NB4 (cell line): Measurements from ENCODE around the gene TGFB2.

Source experiments
- MYC ChIP-seq: IDR thresholded peaks from 2 replicates; pipeline ENCODE4 v1.6.1; 2011; ENCODE audit warnings: low read depth, low read length
- POLR2A ChIP-seq: IDR thresholded peaks from 2 replicates; pipeline ENCODE4 v1.6.1; 2011; ENCODE audit warnings: mild to moderate bottlenecking; ENCODE audit not compliant: insufficient read length; ENCODE audit errors: extremely low read depth
- TF ChIP-seq, protein P1 (sequence below): IDR thresholded peaks from one replicate; pipeline ENCODE4 v1.5.1; 2012; ENCODE audit warnings: low read depth, low read length
- TF ChIP-seq, protein P2 (sequence below): IDR thresholded peaks from 2 replicates; pipeline ENCODE4 v1.6.1; 2011; ENCODE audit warnings: low read depth, low read length

DNA sequence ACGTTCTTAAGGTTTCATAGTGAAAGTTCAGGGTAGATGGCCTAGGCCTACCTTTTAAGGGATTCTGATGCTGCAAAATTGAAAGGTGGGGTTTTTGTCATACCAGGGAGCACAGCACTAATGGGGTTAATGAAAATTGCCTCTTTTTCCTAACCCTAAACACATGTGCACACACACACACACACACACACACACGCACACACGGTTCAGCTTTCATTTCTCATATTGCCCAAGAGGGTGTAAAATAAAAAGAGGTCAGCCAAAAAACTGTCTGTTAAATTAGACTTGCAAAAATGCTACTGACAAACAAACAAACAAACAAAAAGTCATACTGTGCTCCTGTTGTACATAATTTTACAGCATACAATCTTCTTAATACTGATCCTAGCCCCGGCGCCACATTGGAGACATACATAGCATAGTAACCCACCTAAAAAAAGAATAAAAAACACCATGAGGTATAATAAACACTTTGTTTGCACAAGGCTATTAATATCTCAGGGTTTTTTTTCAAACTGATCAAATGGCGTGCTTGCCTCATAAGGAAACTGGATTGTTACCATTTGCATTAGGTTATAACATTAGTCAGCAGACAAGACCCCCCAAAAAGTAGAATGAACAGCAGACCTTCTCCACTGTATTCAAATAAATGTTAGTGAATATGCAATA, 69.1 kb downstream of the TGFB2 start:
- TF ChIP-seq, protein P1, sequence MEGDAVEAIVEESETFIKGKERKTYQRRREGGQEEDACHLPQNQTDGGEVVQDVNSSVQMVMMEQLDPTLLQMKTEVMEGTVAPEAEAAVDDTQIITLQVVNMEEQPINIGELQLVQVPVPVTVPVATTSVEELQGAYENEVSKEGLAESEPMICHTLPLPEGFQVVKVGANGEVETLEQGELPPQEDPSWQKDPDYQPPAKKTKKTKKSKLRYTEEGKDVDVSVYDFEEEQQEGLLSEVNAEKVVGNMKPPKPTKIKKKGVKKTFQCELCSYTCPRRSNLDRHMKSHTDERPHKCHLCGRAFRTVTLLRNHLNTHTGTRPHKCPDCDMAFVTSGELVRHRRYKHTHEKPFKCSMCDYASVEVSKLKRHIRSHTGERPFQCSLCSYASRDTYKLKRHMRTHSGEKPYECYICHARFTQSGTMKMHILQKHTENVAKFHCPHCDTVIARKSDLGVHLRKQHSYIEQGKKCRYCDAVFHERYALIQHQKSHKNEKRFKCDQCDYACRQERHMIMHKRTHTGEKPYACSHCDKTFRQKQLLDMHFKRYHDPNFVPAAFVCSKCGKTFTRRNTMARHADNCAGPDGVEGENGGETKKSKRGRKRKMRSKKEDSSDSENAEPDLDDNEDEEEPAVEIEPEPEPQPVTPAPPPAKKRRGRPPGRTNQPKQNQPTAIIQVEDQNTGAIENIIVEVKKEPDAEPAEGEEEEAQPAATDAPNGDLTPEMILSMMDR: no peak
- no peak for TF ChIP-seq POLR2A
- TF ChIP-seq MYC: no peak
- TF ChIP-seq, protein P2, sequence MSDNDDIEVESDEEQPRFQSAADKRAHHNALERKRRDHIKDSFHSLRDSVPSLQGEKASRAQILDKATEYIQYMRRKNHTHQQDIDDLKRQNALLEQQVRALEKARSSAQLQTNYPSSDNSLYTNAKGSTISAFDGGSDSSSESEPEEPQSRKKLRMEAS: no peak
